Right lobe of liver (tissue), 4 donors: ENCODE data around the gene COPS7B.

Source experiments
- POLR2A ChIP-seq: fragments of 450-650 bp; IDR thresholded peaks from one replicate; pipeline ENCODE4 v1.6.1; 2017; ENCODE audit warnings: antibody characterized with exemption, mild to moderate bottlenecking
- TF ChIP-seq, protein P1 (sequence below), 4 donors: fragments of 200-600 bp in 3 of 4; fragments of 450-650 bp in 1 of 4; IDR thresholded peaks; one replicate each; pipeline versions ENCODE4 v1.5.1 to v1.8.0; 2016 to 2022; ENCODE audit warnings: antibody characterized with exemption in 4 of 4, mild to moderate bottlenecking in 2 of 4
- donor health status: DM: no; HTN: no; CAD: no.
- donor health status: DM: no; HTN: no; CAD: no.
- donor health status: DM: no; HTN: yes; CAD: no.

DNA sequence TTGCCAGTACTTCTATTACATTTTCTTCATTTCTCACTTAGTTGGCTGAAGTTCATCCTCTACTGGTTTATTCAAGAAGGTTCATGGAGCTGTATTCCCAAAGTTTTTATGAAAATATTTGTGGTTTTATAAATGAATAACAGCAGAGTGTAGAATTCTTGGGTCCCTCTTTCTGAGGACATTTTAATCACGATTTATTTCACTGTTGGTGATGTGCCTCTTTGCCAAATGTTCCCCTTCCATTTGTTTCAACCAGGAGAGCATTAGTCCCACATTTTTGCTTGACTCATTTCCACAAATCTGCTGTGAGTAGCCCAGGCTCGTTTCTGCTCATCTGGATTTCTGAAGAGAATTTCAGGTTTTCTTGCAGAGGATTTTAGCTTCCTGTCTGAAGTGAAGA is 20.8 kb downstream of the COPS7B start:
- TF ChIP-seq, protein P1, sequence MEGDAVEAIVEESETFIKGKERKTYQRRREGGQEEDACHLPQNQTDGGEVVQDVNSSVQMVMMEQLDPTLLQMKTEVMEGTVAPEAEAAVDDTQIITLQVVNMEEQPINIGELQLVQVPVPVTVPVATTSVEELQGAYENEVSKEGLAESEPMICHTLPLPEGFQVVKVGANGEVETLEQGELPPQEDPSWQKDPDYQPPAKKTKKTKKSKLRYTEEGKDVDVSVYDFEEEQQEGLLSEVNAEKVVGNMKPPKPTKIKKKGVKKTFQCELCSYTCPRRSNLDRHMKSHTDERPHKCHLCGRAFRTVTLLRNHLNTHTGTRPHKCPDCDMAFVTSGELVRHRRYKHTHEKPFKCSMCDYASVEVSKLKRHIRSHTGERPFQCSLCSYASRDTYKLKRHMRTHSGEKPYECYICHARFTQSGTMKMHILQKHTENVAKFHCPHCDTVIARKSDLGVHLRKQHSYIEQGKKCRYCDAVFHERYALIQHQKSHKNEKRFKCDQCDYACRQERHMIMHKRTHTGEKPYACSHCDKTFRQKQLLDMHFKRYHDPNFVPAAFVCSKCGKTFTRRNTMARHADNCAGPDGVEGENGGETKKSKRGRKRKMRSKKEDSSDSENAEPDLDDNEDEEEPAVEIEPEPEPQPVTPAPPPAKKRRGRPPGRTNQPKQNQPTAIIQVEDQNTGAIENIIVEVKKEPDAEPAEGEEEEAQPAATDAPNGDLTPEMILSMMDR (IDR thresholded peaks at IDR 0.05) = no peak
- TF ChIP-seq POLR2A = no peak
